Left cardiac atrium (tissue), 4 donors: ENCODE results near the gene QSOX2. TPM values are rescaled to one million over a fixed set of nuclear protein-coding genes. Genes with fewer than 3 reads are reported as not detected.

ENCODE experiments used
- ATAC-seq, 2 donors: fragments of 200-7000 bp; cut with Tn5 transposase; one replicate each; pipeline ENCODE4 v1.9.1; 2020; ENCODE audit warnings: mild to moderate bottlenecking in 2 of 2, moderate library complexity in 2 of 2
- DNase-seq: peaks from one replicate; pipeline ENCODE4 v3.0.0-alpha.2; 2020
- intact Hi-C, 2 donors: fragments of 100-400 bp; cut with DNase I; formaldehyde crosslinking; loops; one replicate each; pipeline versions ENCODE4 v1.14.1 to v1.15.1; 2022 to 2023
- total RNA-seq, 2 donors: library from RNA; stranded (reverse); fragmentation: NEBNext Ultra II Directional; extraction: Animal tissue kit (Norgen Biotek cat#: 25700); gene quantifications; one replicate each; pipeline ENCODE4 v1.2.1, GENCODE V29; 2021
- donor health status: DM: no; HTN: yes; CAD: no.
- donor health status: DM: no; HTN: yes; CAD: no; lungs with severe emphysema.
- donor health status: DM: yes; HTN: yes; CAD: no.
- donor health status: Dilated cardiomyopathy.

QSOX2 gene
- total RNA-seq, 2 donors from 2014 or later: 6.5 to 6.6 TPM

GRCh38 chr9:136284951-136285350 lies 39.3 kb upstream of the QSOX2 start:
- intact Hi-C loops: loop anchor here (5.0 to 10.0 kb wide), 2 partner anchors 143 to 680 kb away; no protein-coding TSS in a partner anchor
- DNase-seq: no peak
- ATAC-seq: no peak

- intact Hi-C loops: loop anchor here (5.0 to 10.0 kb wide), 2 partner anchors 142 to 680 kb away; no protein-coding TSS in a partner anchor
- ATAC-seq: no peak
- no peak for DNase-seq
These were observed 38.7 kb upstream of the QSOX2 start for GRCh38 chr9:136284311-136284710.

DNA sequence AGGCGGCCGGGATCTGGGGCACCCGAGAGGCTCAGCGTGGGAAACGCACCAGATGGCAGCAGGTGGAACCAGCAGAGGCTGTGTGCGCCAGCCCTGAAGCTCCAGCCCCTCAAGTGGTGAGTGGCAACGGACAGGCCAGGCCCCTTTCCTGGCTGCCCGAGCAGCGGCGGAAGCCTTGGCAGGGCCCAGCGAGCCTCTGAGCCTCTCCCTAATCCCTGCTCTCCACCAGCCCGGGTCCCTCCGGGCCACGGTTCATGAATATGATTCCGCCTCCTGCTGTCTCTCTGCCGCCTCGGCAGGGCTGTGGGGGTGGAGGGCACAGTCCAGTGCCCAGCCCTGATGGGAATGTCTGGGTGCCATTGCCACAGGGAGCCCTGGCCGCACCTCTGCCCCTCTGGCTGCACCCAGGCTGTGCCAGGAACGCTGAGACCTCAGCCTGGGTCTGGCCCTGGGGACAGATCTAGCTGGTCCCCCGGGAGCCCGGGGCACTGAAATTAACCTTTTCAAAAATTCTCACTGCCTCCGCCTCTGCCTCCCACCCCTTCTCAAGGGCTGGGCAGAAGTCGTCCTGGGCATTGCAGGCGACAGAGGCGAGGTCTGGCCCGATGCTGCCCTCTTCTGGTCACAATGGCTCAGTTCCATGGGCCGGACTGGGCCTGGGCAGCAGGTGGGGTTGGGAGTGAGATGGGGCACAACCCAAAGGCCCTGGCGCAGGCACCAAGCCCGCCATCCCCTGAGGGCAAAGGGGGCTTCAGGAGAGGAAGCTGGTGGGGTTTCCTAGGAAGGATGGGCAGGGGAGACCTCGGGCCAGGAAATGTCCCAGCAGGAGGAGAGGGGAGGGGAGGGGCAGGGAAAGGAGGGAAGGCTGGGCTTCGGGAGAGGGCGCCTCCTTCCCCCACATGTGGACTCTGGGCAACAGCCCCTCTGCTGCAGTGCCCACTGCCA lies 38.0 kb upstream of the QSOX2 start:
- intact Hi-C loops: loop anchor here (2.0 to 10.0 kb wide), 4 partner anchors 113 to 679 kb away; no protein-coding TSS in a partner anchor
- DNase-seq (peak; percentile 79), ATAC-seq (peak; percentile 96)

DNA sequence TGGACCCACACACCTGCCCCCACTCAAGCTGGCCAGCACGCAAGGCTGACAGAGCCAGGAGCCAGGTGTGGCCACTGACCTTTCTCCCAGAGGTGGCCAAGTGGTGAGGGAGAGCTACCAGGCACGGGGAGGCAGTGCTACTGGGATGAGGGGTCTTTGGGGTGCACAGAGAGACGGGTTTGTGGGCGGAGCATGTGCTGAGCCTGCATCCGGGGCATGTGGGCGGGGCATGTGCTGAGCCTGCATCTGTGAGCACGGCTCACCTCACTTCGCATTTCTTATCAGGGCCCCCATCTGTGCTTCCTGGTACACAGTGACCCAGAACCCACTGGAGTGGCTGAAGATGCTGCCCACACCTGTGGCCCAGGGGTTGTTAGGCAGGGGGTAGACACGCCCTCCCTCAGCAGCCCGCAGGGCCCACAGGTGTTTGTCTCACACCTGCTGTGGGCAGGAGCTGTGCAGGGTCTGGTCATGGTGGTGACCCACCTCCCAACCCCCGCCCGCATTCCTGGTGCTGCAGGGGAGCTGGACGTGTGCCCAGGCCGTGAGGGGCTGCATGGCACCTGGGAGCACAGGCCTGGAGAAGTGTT lies 36.8 kb upstream of the QSOX2 start:
- intact Hi-C loops: loop anchor here (2.0 to 10.0 kb wide), 4 partner anchors 112 to 678 kb away; no protein-coding TSS in a partner anchor
- ATAC-seq (no peak), DNase-seq (no peak)

- intact Hi-C loops: loop anchor here (2.0 to 10.0 kb wide), 4 partner anchors 111 to 677 kb away; no protein-coding TSS in a partner anchor
- ATAC-seq (no peak), DNase-seq (no peak)
These were observed 36.0 kb upstream of the QSOX2 start for GRCh38 chr9:136281421-136282271.

DNA sequence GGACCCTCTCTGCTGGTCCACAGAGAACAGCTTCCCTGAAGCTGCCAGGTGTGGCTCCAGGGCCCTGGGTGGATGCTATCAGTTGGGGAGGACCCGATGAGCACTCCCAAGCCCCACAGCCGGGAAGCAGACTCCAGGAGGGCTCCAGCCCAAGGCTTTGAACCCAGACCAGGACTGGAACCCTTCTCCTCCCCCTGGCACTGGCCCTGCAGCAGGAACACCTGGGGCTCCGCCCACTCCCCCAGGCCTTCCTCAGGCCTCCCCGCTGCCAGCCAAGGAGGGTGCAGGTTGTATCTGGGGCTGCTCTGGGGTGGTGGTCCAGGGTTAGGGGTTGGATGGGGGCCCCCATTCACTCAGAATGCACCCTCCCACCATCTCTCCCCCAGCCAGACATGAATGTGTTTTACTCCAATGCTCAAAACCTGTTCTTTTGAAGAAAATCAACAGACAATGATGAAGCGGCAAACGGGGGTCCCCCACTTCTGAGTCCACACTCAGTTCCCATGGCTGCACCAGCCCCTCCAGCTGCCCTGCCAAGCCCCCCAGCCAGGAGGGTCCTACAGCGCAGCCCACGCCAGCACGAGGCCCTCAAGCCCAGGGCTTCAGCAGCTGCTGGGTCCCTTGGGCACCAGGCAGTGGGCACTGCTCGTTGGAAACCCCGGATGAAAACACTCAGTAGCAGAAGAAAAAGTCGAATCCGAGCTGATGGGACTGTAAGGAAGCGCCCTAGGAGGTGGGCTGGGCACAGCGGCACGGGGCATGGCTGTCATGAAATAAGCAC lies 35.1 kb upstream of the QSOX2 start:
- ATAC-seq: no peak
- intact Hi-C loops: loop anchor here (5.0 to 10.0 kb wide), 2 partner anchors 138 to 676 kb away; no protein-coding TSS in a partner anchor
- DNase-seq: no peak

- DNase-seq (no peak), ATAC-seq (no peak)
- intact Hi-C loops: no loop called here
These were observed 33.9 kb upstream of the QSOX2 start for GRCh38 chr9:136279471-136279870.

DNA sequence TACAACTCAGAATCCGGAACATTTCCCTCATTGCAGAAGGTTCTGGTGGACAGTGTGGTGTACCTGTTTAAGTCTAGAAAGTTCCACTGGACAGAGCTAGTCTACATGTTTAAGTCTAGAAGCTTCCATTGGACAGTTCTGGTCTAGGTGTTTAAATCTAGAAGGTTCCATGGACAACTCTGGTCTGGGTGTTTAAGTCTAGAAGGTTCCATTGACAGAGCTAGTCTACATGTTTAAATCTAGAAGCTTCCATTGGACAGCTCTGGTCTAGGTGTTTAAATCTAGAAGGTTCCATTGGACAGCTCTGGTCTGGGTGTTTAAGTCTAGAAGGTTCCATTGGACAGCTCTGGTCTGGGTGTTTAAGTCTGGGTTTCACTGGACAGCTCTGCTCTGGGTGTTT lies 33.3 kb upstream of the QSOX2 start:
- no peak for ATAC-seq
- intact Hi-C loops: no loop called here
- no peak for DNase-seq

DNA sequence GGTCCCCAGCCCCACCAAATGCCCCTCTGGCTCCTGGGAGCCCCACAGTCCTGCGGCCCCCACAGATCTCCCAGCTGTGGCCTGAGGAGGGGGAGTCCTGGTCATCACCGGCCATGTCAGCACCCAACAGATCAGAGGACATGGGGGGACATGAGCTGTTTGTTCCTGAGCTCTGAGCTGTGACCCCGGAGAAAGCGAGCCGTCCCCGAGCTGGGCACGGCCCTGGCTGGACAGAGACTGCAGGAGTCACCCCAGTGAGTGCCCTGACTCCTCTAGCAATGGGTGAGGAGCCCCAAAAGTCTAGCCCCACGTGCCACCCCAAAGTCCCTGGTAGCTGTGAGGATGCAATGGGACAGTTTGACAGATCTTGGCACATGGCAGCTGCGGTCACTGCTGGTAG lies 32.6 kb upstream of the QSOX2 start:
- no peak for DNase-seq
- no peak for ATAC-seq
- intact Hi-C loops: no loop called here

DNA sequence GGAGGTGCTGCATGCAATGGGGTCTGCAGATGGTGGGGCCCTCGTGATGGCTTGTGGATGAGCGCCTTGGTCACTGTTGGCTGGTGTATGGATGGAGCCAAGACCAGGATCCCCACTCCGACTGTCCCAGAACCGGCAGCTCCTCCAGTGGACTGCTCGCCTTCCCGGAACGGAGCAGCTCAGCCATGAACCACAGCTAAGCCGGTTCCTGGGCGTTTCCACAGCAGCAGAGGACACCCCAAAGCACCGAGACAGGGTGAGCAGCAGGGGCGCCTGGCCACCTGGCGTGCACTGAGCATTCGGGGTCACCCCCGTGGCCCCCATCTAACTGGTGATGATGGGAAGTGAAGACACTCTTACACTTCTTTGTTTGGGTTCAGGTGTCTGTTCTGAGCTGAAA lies 32.1 kb upstream of the QSOX2 start:
- DNase-seq: no peak
- no peak for ATAC-seq
- intact Hi-C loops: no loop called here

DNA sequence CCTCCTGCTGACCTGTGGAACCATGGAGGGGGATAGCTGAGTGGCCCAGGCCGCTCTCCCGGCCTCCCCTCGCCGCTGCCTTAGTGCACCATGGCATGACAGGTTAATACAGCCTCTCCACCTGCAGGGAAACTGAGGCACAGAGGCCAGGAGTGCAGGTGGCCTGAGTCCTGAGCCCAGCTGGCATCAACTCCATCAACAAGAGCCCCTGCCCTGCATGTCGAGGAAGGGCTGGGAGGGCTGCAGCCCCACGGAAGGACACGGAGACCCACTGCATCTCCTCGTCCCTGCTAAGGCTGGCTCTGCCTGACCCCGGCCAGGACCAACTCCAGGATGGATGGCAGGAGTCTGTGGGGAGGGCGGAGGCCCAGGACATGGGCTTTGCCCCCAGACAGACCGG lies 31.1 kb upstream of the QSOX2 start:
- DNase-seq (no peak), ATAC-seq (no peak)
- intact Hi-C loops: no loop called here

DNA sequence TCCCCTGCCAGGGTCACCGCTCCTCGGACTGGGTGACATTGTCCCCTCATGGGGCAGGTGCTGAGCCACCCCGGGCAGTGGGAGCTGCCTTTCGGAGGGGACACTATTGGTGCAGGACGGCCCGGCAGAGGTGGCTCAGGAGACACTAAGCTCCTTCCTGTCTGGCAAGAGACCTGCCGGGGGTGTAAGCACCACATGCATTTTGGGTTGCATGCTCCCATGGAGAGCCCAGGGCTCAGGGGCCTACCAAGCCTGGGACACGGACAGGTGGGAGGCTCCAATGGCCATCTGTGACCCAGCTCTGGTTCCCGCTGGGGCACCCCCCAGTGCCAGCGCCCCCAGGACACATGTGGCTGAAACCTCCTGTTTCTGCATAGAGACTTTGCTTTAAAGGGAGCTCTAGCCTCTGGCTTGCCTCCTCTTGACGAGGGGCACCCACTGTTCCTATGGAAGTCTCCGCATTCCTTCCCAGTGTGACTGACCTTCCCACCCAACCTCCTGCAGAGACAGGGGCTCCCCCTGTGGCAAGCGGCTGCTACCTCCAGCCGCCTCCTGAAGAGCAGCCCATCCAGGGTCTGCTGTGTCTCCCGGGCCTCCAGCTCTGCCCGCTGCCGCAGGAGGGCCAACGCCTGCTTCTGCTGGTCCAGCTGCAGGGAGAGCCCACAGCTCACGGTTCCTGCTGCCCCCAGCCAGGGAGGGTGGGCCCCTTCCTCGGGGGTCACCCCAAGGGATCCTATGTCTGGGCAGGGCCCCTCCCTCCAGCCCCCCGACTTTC lies 30.2 kb upstream of the QSOX2 start:
- intact Hi-C loops: no loop called here
- no peak for ATAC-seq
- DNase-seq: no peak

DNA sequence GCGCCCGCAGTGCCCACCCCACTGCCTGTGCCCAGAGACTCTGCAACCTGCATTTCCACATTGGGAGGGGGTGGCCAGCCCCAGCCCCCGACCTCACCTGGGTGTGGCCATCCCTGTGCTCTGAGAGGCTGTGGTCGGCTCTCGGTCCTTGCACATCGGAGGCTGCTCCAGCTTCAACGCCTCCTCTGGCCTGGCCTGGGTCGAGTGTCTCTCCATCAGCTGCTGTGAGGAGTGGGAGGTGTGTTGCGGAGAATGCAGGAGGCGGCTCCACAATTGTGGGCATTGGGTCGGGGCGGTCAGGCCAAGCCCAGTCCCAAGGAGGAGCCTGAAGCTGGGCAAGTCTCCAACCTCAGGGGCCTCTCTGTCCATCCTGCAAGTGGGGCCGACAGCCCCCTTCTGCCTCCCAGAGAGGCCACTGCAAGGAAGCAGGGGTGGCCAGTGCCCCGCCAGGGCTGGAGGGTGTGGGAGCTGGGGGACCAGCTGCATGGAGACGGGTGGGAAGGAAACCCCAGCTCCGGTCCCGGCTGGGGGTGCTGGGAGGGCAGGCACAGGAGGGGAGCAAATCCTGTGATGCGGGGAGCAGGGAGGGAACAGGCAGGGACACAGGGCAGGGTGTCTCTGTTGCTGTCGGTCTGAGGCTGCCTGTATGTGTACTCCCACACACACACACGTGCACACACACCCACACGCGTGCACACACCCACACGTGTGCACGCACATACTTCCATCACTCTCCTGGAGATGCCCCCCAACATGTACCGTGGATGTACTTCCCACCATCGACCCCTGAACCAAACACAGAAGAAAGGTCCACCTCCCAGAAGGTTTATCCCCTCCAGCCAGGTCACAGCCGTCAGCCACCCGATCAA lies 29.4 kb upstream of the QSOX2 start:
- ATAC-seq: no peak
- intact Hi-C loops: no loop called here
- no peak for DNase-seq

DNA sequence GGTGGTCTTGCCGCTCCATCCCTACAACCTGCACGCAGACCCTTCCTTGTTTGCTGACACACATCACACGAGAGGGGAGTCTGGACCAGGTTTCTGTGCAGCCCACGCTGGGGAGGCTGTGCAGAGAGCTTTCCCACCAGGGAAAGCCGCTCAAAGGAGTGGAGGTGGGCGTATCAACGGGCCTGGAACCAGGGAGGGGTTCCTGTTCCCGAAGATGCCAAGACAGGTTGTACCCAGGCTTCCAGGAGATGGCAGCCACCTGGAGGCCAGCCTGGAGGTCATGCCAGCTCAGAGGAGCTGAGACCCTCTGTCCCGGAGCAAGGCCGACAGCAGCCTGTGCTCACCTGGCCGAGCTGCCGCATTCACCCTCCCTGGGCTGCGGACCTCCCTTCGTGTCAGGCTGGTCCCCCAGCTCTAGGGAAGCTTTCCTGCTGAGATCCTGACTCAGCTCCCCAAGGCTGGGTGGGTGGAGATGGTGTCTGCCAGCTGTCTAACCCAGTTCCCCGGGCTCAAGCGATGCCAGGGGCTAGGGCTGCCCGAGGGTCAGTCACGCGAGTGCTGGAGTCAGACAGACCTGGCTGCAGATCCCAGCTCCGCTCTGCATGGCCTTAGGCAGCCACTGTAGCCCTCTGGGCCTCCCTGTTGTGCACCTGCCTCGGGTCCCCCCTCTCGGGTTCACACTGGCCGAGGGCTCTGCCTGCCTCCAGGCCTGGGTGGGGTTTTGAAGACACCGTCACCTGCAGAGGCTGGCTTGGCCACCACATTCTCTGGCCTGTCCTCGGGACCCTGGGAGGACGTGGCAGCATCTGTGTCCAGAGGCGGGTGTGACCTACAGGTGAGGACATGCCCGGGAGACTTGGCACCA lies 28.5 kb upstream of the QSOX2 start:
- intact Hi-C loops: no loop called here
- ATAC-seq (no peak), DNase-seq (no peak)

DNA sequence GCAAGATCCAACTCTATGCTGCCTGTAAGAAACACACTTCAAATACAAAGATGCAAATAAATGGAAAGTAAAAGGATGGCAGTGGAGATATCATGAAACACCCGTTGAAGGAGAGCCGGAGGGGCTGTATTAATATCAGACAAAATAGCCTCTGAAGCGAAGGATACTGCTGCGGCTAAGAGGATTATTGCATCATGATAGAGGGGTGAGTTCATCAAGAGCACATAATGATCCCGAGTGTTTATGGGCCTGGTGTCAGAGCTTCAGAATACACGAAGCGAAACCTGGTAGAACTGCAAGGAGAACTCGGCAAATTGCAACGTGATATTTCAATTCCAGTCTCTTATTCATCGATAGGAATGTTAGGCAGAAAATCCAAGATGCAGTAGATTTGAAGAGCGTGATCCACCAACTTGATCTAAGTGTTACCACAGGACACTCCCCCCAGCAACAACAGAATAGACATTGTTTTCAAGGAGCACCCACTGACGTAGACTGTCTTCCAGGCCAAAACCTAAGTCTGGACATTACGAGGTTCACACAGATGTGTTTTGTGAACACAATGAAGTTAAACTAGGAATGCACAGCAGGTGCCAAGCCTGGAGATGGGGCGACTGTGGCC lies 27.7 kb upstream of the QSOX2 start:
- ATAC-seq: no peak
- intact Hi-C loops: no loop called here
- no peak for DNase-seq
